SK-N-SH treated with all-trans-retinoic acid at 6 μM for 48 hours (cell line): Measurements from ENCODE around the gene MVD.

Source experiments
- ATAC-seq: fragments of 200-7000 bp; cut with Tn5 transposase; 3 replicates; pipeline ENCODE4 v1.9.1; 2020; ENCODE audit warnings: mild to moderate bottlenecking, moderate library complexity
- BACH2 ChIP-seq: fragments of 250-450 bp; sonication (Bioruptor Pico); IDR thresholded peaks from 2 replicates; pipeline ENCODE4 v1.9.0; 2021; ENCODE audit warnings: mild to moderate bottlenecking, borderline replicate concordance
- ESRRG ChIP-seq: fragments of 250-450 bp; sonication (Bioruptor Pico); IDR thresholded peaks from 2 replicates; pipeline ENCODE4 v1.6.1; 2021; ENCODE audit warnings: mild to moderate bottlenecking
- OSR1 ChIP-seq: fragments of 250-450 bp; sonication (Bioruptor Pico); IDR thresholded peaks from 2 replicates; pipeline ENCODE4 v1.8.0; 2022; ENCODE audit warnings: moderate library complexity, mild to moderate bottlenecking, inconsistent platforms
- RARB ChIP-seq: fragments of 250-450 bp; sonication (Bioruptor Pico); IDR thresholded peaks from 2 replicates; pipeline ENCODE4 v1.8.0; 2021; ENCODE audit warnings: mild to moderate bottlenecking, moderate library complexity
- SNAI2 ChIP-seq: fragments of 250-450 bp; sonication (Bioruptor Pico); IDR thresholded peaks from 2 replicates; pipeline ENCODE4 v1.5.0; 2020; ENCODE audit warnings: mild to moderate bottlenecking, moderate library complexity
- TOX ChIP-seq: fragments of 250-450 bp; sonication (Bioruptor Pico); IDR thresholded peaks from 2 replicates; pipeline ENCODE4 v1.8.0; 2021; ENCODE audit warnings: mild to moderate bottlenecking, moderate library complexity, borderline replicate concordance
- ZC3H10 ChIP-seq: fragments of 250-450 bp; sonication (Bioruptor Pico); IDR thresholded peaks from 2 replicates; pipeline ENCODE4 v1.5.1; 2021; ENCODE audit warnings: mild to moderate bottlenecking, moderate library complexity
- ZFP3 ChIP-seq: fragments of 250-450 bp; sonication (Bioruptor Pico); IDR thresholded peaks from 2 replicates; pipeline ENCODE4 v1.5.0; 2020; ENCODE audit warnings: mild to moderate bottlenecking, moderate library complexity
- ZFP30 ChIP-seq: fragments of 450-650 bp; formaldehyde crosslinking; IDR thresholded peaks from 2 replicates; pipeline ENCODE4 v1.5.0; 2022; ENCODE audit warnings: mild to moderate bottlenecking, moderate library complexity
- ZNF565 ChIP-seq: fragments of 450-650 bp; formaldehyde crosslinking; conservative IDR thresholded peaks from 2 replicates; pipeline ENCODE4 v1.5.0; 2020; ENCODE audit warnings: low read depth, mild to moderate bottlenecking, moderate library complexity
- ZNF70 ChIP-seq: fragments of 450-650 bp; formaldehyde crosslinking; IDR thresholded peaks from 2 replicates; pipeline ENCODE4 v1.5.0; 2020; ENCODE audit warnings: mild to moderate bottlenecking, moderate library complexity
- ZNF8 ChIP-seq: fragments of 450-650 bp; formaldehyde crosslinking; IDR thresholded peaks from 2 replicates; pipeline ENCODE4 v1.5.0; 2020; ENCODE audit warnings: mild to moderate bottlenecking, moderate library complexity
- TF ChIP-seq, protein P1 (sequence below): fragments of 250-450 bp; sonication (Bioruptor Pico); IDR thresholded peaks from 2 replicates; pipeline ENCODE4 v1.5.1; 2020; ENCODE audit warnings: low read depth, mild to moderate bottlenecking, moderate library complexity
- TF ChIP-seq, protein P2 (sequence below): fragments of 250-450 bp; sonication (Bioruptor Pico); IDR thresholded peaks from 2 replicates; pipeline ENCODE4 v1.8.0; 2021; ENCODE audit warnings: low read depth, mild to moderate bottlenecking, moderate library complexity, borderline replicate concordance
- TF ChIP-seq, protein P3 (sequence below): fragments of 250-450 bp; sonication (Bioruptor Pico); IDR thresholded peaks from 2 replicates; pipeline ENCODE4 v1.8.0; 2020; ENCODE audit warnings: mild to moderate bottlenecking, moderate library complexity, borderline replicate concordance
- TF ChIP-seq, protein P4 (sequence below): fragments of 250-450 bp; sonication (Bioruptor Pico); IDR thresholded peaks from 2 replicates; pipeline ENCODE4 v1.5.0; 2020; ENCODE audit warnings: mild to moderate bottlenecking, moderate library complexity
- TF ChIP-seq, protein P5 (sequence below): fragments of 250-450 bp; sonication (Bioruptor Pico); IDR thresholded peaks from 2 replicates; pipeline ENCODE4 v1.5.1; 2021; ENCODE audit warnings: mild to moderate bottlenecking, moderate library complexity

MVD gene

DNA sequence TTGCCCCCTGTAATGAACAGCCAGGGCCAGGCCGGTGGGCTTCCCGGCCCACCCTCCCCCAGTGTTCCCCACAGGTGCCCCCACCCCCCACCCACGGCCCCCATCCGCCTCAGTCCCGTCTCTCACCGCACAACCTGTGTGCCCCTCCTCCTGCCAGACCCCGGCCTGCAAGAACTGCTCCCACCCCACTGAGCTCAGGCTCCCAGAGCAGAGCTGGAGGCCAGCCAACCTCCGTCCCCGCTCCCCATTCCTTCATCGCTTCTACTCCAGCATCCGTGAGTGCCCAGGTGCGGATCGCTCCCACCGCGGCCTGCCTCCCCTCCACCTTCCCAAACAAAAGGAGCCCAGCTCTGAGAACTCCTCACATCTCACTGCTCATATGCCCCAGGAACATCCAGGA is 4.2 kb downstream of the MVD start:
- no peak for ATAC-seq

DNA sequence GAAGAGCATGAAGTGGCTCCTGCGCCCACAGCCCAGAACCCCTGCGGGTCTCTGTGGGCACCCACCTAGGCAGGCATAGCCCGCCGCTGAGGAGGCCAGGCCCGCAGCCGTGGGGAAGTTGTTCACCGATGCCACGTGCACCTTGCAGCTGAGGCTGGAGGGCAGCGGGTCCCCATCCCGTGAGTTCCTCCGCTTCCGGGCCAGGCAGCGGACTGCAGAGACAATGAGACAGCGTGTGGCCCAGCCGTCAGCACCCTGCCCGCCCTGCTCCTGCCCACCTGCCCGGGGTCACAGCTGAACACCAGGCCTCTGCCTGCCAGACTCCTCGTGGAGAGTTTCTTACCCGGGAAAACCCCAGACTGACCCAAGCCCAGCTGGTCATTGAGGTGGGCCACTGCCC is 5.5 kb downstream of the MVD start:
- ATAC-seq: no peak
- TF ChIP-seq ZNF70 (CRISPR knock-in tag) (no peak), ZNF565 (CRISPR knock-in tag) (no peak), ZNF8 (CRISPR knock-in tag) (no peak), ZFP30 (CRISPR knock-in tag) (no peak), OSR1 (CRISPR knock-in tag) (no peak), RARB (CRISPR knock-in tag) (no peak), SNAI2 (CRISPR knock-in tag) (no peak), TOX (CRISPR knock-in tag) (no peak), ZFP3 (CRISPR knock-in tag) (no peak)
- TF ChIP-seq, protein P1, sequence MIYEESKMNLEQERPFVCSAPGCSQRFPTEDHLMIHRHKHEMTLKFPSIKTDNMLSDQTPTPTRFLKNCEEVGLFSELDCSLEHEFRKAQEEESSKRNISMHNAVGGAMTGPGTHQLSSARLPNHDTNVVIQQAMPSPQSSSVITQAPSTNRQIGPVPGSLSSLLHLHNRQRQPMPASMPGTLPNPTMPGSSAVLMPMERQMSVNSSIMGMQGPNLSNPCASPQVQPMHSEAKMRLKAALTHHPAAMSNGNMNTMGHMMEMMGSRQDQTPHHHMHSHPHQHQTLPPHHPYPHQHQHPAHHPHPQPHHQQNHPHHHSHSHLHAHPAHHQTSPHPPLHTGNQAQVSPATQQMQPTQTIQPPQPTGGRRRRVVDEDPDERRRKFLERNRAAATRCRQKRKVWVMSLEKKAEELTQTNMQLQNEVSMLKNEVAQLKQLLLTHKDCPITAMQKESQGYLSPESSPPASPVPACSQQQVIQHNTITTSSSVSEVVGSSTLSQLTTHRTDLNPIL (CRISPR knock-in tag): no peak
- TF ChIP-seq, protein P2, sequence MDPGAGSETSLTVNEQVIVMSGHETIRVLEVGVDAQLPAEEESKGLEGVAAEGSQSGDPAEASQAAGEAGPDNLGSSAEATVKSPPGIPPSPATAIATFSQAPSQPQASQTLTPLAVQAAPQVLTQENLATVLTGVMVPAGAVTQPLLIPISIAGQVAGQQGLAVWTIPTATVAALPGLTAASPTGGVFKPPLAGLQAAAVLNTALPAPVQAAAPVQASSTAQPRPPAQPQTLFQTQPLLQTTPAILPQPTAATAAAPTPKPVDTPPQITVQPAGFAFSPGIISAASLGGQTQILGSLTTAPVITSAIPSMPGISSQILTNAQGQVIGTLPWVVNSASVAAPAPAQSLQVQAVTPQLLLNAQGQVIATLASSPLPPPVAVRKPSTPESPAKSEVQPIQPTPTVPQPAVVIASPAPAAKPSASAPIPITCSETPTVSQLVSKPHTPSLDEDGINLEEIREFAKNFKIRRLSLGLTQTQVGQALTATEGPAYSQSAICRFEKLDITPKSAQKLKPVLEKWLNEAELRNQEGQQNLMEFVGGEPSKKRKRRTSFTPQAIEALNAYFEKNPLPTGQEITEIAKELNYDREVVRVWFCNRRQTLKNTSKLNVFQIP (CRISPR knock-in tag): no peak

More for the DNA sequence above, 4.2 kb downstream of the MVD start:
- no peak for TF ChIP-seq ZFP3 (CRISPR knock-in tag)
- TF ChIP-seq, protein P3, sequence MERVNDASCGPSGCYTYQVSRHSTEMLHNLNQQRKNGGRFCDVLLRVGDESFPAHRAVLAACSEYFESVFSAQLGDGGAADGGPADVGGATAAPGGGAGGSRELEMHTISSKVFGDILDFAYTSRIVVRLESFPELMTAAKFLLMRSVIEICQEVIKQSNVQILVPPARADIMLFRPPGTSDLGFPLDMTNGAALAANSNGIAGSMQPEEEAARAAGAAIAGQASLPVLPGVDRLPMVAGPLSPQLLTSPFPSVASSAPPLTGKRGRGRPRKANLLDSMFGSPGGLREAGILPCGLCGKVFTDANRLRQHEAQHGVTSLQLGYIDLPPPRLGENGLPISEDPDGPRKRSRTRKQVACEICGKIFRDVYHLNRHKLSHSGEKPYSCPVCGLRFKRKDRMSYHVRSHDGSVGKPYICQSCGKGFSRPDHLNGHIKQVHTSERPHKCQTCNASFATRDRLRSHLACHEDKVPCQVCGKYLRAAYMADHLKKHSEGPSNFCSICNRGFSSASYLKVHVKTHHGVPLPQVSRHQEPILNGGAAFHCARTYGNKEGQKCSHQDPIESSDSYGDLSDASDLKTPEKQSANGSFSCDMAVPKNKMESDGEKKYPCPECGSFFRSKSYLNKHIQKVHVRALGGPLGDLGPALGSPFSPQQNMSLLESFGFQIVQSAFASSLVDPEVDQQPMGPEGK (CRISPR knock-in tag): no peak
- TF ChIP-seq OSR1 (CRISPR knock-in tag): no peak
- TF ChIP-seq ZFP30 (CRISPR knock-in tag): no peak
- TF ChIP-seq, protein P4, sequence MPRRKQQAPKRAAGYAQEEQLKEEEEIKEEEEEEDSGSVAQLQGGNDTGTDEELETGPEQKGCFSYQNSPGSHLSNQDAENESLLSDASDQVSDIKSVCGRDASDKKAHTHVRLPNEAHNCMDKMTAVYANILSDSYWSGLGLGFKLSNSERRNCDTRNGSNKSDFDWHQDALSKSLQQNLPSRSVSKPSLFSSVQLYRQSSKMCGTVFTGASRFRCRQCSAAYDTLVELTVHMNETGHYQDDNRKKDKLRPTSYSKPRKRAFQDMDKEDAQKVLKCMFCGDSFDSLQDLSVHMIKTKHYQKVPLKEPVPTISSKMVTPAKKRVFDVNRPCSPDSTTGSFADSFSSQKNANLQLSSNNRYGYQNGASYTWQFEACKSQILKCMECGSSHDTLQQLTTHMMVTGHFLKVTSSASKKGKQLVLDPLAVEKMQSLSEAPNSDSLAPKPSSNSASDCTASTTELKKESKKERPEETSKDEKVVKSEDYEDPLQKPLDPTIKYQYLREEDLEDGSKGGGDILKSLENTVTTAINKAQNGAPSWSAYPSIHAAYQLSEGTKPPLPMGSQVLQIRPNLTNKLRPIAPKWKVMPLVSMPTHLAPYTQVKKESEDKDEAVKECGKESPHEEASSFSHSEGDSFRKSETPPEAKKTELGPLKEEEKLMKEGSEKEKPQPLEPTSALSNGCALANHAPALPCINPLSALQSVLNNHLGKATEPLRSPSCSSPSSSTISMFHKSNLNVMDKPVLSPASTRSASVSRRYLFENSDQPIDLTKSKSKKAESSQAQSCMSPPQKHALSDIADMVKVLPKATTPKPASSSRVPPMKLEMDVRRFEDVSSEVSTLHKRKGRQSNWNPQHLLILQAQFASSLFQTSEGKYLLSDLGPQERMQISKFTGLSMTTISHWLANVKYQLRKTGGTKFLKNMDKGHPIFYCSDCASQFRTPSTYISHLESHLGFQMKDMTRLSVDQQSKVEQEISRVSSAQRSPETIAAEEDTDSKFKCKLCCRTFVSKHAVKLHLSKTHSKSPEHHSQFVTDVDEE (CRISPR knock-in tag): no peak

DNA sequence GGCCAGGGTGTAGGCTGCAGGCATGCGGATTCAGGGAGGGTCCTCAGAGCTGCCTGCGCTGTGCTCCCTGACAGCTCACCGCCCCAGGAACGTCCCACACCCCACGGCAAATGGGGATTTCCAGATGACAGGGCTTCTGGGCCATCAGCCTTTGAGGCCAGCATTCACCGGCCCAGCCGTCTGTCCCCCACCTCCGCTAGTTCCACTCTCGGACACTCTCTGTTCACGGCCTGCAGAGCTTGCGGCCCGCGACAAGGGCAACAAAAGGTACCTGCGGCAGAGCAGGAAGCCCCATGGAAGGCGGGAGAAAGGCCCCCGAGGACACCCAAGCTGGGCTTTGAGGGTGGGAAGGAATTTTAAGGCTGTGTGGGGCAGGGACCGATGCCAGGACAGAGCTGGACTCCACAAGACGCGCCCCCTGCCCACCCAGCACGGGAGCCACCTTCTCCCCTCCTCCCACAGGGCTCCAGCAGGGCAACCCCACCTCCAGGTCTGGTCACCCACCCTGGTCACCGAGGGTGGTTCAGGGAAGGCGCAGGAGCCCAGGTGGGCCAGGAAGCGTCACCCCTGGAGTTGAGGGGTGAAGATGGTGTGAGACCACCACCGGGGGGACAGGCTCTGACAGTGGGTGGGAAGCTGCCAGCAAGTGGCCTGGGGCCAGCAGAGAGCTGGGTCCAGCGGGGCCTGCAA is 6.5 kb downstream of the MVD start:
- ATAC-seq: no peak
- TF ChIP-seq ZNF70 (CRISPR knock-in tag) (no peak), SNAI2 (CRISPR knock-in tag) (no peak), ZNF8 (CRISPR knock-in tag) (no peak), ZFP30 (CRISPR knock-in tag) (no peak), ZNF565 (CRISPR knock-in tag) (no peak), OSR1 (CRISPR knock-in tag) (no peak), TOX (CRISPR knock-in tag) (no peak), BACH2 (no peak), ZC3H10 (CRISPR knock-in tag) (no peak), ESRRG (CRISPR knock-in tag) (no peak)
- TF ChIP-seq, protein P4 (CRISPR knock-in tag): no peak
- TF ChIP-seq, protein P3 (CRISPR knock-in tag): no peak
- TF ChIP-seq, protein P5, sequence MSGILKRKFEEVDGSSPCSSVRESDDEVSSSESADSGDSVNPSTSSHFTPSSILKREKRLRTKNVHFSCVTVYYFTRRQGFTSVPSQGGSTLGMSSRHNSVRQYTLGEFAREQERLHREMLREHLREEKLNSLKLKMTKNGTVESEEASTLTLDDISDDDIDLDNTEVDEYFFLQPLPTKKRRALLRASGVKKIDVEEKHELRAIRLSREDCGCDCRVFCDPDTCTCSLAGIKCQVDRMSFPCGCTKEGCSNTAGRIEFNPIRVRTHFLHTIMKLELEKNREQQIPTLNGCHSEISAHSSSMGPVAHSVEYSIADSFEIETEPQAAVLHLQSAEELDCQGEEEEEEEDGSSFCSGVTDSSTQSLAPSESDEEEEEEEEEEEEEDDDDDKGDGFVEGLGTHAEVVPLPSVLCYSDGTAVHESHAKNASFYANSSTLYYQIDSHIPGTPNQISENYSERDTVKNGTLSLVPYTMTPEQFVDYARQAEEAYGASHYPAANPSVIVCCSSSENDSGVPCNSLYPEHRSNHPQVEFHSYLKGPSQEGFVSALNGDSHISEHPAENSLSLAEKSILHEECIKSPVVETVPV: no peak
- TF ChIP-seq, protein P1 (CRISPR knock-in tag): no peak
